Stimulated activated CD4-positive, alpha-beta T cell treated with anti-CD3 and anti-CD28 coated beads, TNF-alpha, amount 100 ng/mL, for 1 hour (primary cell): ENCODE measurements around the gene APH1A.
"Not testable (repeated sequence)": the region's sequence is repeated elsewhere in the genome, so short reads cannot be mapped to it uniquely, and the experiment has no call there.

Experiments
- DNase-seq, 3 donors: peaks; one replicate each; pipeline ENCODE4 v3.0.0-alpha.2; 2020; ENCODE audit warnings: low read depth in 3 of 3, low spot score in 1 of 3

Gene APH1A

GRCh38 chr1:150268705-150269403 is at the start of gene APH1A:
Gene APH1A, minus strand, starts transcription at chr1:150269016. Its CDS starts 206 bp downstream, at chr1:150268810.
- peak; percentile 79 to 85 (median 84) for DNase-seq

DNA sequence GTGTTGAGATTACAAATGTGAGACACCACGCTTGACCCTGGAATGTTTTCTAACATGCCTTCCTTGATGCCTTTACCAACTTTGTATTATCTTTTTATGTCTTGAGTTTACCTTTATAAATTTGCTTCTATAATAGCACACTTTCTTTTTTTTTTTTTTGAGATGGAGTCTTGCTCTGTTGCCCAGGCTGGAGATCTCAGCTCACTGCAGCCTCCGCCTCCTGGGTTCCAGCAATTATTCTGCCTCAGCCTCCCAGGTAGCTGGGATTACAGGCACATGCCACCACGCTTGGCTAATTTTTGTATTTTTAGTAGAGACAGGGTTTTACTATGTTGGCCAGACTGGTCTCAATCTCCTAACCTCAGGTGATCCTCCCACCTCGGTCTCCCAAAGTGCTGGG is 45.9 kb upstream of the APH1A start:
- DNase-seq = not testable (repeated sequence)

DNA sequence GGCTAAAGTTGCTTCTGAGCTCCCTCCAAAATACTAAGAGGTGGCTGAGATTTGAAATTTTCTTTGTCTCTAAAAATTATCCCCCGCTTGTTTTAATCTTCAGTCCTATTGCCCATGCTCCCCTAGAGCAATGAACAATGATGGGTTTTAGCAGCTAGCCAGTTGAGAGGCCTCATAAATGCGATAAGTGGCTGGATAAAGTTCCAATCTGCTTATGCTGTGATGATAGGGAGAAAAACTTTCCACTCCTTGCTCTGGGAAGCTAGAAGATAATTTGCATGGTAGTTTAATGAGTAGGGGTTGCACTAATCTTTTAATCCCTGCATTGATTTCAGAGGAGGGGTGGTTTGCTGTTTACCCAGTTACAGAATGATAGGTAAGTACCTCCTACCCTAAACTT is 42.9 kb upstream of the APH1A start:
- DNase-seq = no peak

GRCh38 chr1:150309758-150310508 is 41.1 kb upstream of the APH1A start:
- no peak for DNase-seq

DNA sequence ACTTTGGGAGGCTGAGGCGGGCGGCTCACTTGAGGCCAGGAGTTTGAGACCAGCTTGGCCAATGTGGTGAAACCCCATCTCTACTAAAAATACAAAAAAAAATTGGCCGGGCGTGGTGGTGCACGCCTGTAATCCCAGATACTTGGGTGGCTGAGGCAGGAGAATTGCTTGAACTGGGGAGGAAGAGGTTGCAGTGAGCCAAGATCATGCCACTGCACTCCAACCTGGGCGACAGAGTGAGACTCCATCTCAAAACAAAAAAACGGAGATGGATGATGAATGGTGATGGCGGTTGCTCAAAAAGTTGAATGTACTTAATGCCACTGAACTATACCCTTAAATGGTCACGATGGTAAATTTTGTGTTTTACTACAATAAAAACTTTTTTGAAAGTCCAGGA is 39.8 kb upstream of the APH1A start:
- DNase-seq = not testable (repeated sequence)

- no peak for DNase-seq
Observed at GRCh38 chr1:150302902-150303301, 34.1 kb upstream of the APH1A start.

GRCh38 chr1:150302338-150302737 is 33.5 kb upstream of the APH1A start:
- no peak for DNase-seq

GRCh38 chr1:150299716-150300115 is 30.9 kb upstream of the APH1A start:
- no peak for DNase-seq

DNA sequence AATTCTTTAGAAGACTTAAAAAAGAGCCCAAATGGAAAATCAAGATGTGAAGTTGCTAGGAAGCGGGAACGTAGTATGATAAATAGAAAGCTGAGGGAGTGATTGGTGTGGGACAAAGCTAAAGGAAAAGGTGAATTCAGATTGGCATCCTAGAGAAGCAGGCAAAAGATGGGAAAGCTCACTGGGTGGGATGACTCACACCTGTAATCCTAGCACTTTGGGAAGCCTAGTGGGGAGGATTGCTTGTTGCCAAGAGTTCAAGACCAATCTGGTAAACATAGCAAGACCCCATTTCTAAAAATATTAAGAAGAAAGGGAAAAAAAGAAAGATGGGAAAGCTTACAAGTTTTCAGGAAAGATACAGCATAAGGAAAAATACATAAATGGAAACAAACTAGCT is 26.7 kb upstream of the APH1A start:
- no peak for DNase-seq

- peak; percentile 38 to 66 (median 51) for DNase-seq
Observed at GRCh38 chr1:150293433-150294253, 24.8 kb upstream of the APH1A start, which contains the start of gene MRPS21. Gene MRPS21, plus strand, starts transcription at chr1:150293861. Its CDS starts 506 bp downstream, at chr1:150294367.

GRCh38 chr1:150288822-150289221 is 20.0 kb upstream of the APH1A start:
- no peak for DNase-seq

- DNase-seq = no peak
Observed at GRCh38 chr1:150288382-150288781, 19.6 kb upstream of the APH1A start.

- DNase-seq = no peak
Observed at GRCh38 chr1:150283260-150283659, 14.4 kb upstream of the APH1A start.

DNA sequence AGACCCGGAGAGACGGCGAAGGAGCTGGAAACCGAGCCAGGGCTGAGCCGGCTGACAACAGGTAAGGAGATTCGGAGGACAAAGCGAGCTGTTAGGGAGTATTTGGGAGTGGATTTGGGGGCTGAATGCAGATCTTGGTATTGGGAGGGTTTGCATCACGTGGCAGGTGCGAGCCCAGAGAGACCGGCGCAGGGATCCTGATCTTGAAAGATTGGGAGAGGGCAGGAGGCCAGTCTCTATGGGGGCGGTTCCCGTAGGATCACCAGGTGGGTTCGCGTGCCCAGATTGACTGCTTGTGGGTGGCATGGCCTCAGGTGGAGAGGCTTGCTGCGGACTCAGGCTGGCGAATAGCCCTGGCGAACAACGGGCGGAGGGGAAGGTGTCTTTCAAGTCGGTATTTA is 13.7 kb upstream of the APH1A start:
- no peak for DNase-seq

GRCh38 chr1:150281758-150282557 is 13.1 kb upstream of the APH1A start, which contains the start of gene CIART:
Gene CIART, plus strand, starts transcription at chr1:150282554. Its CDS starts 714 bp downstream, at chr1:150283268.
- DNase-seq = peak; percentile 51 to 57 (median 52)

DNA sequence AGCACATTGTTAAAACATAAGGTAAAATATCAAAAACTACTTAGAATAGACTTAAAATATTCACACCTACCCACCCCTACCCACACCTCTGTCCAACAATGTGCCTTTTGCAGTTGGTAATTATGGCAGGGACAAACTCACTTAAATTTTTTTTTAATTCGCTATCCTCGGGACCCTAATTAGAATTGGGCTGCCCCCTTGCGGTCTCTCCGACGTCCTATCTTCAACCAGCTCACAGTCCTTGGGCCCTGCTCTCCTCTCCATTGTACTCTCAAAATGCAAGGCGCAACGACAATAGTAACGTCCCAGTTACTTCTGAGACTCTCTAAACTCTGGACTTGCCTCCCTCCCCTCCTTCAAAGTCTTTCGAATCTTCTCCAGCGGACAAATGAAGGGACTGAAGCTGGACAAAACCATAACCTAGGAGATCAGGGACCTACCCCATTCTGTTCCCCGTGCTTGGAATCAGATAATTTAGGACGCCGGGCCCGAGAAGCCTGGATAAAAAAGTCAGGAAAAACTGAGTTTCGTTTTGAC is 12.5 kb upstream of the APH1A start:
- peak in 1 of 3 donors; percentile 39 for DNase-seq

- DNase-seq = no peak
Observed at GRCh38 chr1:150280138-150280707, 11.4 kb upstream of the APH1A start.

GRCh38 chr1:150273311-150273710 is 4.5 kb upstream of the APH1A start:
- DNase-seq = no peak

- no peak for DNase-seq
Observed at GRCh38 chr1:150271291-150271959, 2.6 kb upstream of the APH1A start.
